OCI-M2 (cell line): ENCODE data around the gene CUL9.

ENCODE experiments used
- DNase-seq: peaks from one replicate; lab custom pipeline; 2025; ENCODE audit not compliant: unreplicated experiment; lab: John Stamatoyannopoulos, UW

Gene CUL9

DNA sequence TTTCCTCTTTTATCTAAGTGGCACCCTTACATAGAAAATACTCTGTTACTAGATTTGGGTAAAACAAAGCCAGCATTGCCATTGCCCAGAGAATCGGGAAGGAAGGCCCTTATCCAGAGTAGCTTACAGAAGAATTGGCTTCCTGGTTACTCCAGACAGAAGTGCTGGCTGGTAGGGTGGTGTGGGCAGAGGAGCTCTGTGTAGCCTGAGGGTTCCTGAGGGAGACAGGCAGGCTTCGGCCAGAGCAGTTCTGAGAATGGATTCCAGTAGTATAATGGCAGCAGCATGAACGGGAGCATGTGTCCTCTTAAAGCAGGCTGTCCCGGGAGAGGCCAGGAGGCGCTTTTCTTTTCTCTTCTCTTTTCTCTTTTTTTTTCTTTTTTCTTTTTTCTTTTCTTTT lies 11.9 kb downstream of the CUL9 start:
- DNase-seq: no peak

DNA sequence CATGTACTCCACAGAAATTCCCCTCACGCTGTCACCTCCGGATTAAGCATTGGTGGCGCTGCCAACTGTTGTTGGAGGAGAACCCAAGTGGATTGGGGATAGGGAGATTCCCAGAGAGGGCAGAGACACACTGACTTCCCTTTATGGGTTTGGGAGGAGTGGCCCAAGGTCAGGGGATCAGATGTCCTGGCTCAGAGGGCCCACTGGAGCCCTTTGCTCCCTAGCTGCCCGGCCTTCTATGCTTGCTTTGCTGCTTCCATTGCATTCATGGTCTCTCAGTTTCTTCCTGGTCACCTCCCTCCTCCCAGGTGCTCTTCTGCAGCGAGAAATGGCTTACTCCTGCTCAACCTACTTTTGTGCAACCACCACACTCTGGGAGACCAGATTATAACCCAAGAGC lies 14.3 kb downstream of the CUL9 start:
- DNase-seq: no peak

- no peak for DNase-seq
Observed at GRCh38 chr6:43199912-43200311, 17.9 kb downstream of the CUL9 start.

- no peak for DNase-seq
Observed at GRCh38 chr6:43200541-43200940, 18.5 kb downstream of the CUL9 start.

GRCh38 chr6:43202451-43202850 lies 20.5 kb downstream of the CUL9 start:
- no peak for DNase-seq

GRCh38 chr6:43203029-43203717 lies 21.2 kb downstream of the CUL9 start:
- no peak for DNase-seq

DNA sequence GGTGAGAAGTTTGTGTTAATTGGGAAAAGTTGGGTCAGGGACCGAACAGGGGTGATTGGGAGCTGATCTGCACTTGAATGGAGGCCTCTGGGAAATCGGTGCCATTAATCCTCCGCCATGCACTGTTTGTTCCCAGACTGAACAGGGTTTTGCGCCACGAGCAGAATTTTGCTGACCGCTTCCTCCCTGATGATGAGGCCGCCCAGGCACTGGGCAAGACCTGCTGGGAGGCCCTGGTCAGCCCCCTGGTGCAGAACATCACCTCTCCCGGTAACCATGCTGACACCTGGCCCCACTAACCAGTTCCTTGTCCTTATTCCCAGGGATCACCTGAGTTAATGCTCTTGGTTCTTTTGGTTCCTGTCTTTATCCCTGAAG lies 21.7 kb downstream of the CUL9 start:
- DNase-seq: no peak

GRCh38 chr6:43204271-43205105 lies 22.5 kb downstream of the CUL9 start:
- no peak for DNase-seq

DNA sequence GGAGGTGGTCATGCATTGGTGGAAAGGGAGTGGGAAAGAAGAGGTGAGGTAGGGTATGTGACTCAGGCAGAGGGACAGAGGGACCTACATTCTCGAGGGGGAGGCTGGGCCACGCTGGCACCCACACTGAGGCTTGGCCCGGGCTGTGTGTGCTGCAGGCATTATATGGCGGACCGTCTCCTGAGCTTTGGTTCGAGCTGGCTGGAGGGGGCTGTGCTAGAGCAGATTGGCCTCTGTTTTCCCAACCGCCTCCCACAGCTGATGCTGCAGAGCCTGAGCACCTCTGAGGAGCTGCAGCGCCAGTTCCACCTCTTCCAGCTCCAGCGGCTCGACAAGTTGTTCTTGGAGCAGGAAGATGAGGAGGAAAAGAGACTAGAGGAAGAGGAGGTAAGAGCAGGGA lies 23.9 kb downstream of the CUL9 start:
- no peak for DNase-seq

- DNase-seq: no peak
Observed at GRCh38 chr6:43207286-43207685, 25.3 kb downstream of the CUL9 start.

GRCh38 chr6:43211955-43212354 lies 30.0 kb downstream of the CUL9 start:
- DNase-seq: no peak

GRCh38 chr6:43213431-43213830 lies 31.4 kb downstream of the CUL9 start:
- DNase-seq: no peak

DNA sequence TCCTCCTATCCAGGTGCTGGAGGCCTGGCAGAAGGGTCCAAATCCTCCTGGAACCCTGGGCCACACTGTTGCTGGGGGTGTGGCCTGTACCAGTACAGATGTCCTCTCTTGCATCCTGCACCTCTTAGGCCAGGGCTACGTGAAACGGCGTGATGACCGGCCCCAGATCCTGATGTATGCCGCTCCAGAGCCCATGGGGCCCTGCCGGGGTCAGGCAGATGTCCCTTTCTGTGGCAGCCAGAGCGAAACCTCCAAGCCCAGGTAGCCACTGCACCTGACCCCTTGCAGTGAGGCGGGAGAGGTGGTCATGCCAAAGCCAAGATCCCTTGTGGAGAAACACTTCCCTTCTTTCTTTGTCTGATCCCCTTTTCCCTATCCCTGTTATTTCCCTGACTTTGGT lies 33.1 kb downstream of the CUL9 start:
- DNase-seq: no peak

DNA sequence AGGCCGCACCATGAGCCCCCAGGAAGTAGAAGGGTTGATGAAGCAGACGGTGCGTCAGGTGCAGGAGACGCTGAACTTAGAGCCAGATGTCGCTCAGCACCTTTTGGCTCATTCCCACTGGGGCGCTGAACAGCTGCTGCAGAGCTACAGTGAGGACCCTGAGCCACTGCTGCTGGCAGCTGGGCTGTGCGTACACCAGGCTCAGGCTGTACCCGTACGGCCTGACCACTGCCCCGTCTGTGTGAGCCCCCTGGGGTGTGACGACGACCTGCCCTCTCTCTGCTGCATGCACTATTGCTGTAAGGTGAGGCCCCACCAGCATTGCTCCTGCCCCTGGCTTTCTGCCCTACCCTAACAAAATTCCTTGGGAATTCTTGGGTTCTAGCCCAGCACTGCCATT lies 34.2 kb downstream of the CUL9 start:
- no peak for DNase-seq

GRCh38 chr6:43217351-43217750 lies 35.4 kb downstream of the CUL9 start:
- no peak for DNase-seq

DNA sequence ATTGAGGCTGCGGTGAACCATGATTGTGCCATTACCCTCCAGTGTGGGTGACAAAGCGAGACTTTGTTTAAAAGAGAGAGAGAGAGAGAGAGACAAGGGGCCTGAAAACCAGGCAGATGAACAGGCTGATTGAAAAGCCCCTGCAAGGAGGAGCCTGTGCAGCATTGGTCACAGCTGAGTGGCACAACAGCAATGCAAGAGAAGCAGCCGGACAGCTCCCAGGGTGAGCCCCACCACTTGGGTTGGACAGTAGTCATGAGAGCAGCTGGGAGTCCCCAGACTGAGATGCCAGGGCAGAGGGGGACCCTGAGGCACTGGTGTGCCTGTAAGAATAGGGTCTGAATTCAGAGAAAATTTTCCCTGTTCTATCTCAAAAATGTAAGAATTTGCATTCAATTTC lies 37.1 kb downstream of the CUL9 start:
- DNase-seq: no peak

GRCh38 chr6:43219814-43220213 lies 37.8 kb downstream of the CUL9 start:
- DNase-seq: no peak

DNA sequence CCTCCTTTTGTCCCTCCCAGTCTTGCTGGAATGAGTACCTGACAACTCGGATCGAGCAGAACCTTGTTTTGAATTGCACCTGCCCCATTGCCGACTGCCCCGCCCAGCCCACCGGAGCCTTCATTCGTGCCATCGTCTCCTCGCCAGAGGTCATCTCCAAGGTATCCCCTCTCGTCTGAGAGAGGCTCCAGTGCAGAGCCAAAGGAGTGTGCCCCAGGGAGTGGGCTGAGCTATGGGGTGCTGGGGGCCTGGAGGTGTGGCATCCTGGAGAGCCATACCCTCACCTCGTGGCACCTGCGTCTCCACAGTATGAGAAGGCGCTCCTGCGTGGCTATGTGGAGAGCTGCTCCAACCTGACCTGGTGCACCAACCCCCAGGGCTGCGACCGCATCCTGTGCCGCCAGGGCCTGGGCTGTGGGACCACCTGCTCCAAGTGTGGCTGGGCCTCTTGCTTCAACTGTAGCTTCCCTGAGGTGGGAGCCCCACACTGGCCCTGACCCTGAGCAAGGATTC lies 38.5 kb downstream of the CUL9 start:
- DNase-seq: no peak

DNA sequence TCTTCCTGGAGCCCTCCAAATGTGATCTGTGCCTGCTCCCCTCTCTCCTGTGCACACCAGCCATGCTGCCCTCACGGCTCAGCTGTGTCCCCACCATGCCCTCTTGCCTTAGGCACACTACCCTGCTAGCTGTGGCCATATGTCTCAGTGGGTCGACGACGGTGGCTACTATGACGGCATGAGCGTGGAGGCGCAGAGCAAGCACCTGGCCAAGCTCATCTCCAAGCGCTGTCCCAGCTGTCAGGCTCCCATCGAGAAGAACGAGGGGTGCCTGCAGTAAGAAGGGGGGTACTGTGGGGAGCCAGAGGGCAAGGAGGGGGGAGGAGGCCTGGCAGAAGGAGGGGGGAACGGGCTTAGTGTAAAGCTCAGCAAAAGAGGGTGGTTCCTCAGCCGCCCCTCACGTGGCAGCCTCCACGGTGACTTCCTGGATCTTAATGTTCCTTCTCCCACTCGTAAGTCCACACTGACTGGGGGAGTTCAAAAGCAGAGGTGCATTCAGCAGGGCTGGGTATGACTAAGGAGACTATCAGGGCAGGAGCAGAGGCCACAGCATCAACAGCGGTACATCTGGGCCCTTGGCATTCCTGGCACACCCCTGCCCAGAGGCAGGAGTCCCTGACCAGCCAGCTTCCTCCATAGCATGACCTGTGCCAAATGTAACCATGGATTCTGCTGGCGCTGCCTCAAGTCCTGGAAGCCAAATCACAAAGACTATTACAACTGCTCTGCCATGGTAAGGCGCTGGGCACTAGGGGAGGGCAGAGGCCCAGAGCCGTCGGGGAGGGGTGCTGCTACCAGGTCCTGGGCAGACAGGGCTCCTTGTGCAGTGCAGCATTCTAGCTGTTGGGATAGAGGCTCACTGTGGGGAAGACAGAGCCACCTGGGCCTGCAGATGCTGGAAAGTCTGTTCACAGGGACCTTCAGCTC lies 39.3 kb downstream of the CUL9 start:
- DNase-seq: no peak

DNA sequence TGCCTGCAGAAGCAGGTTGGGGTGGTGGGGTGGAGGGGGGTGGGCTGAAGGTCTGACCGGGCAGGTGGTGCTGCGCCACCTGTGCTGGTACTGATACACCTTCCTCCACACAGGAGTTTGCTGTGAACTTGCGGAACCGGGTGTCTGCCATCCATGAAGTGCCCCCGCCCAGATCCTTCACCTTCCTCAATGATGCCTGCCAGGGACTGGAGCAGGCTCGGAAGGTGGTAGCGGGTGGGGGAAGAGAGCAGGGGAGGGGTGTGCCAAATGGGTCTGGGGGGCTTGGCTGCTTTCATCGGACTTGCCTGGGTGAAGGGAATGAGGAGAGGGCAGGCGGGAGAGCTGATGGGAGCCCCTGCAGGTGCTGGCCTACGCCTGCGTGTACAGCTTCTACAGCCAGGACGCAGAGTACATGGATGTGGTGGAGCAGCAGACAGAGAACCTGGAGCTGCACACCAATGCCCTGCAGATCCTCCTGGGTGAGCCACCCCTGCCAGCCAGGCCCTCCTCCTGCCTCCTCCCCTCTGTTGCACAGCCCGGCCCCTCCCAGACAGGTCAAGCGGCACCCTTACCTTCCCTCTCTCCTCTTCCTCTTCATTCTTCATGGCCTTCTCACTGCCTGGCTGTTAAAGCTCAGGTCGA lies 40.5 kb downstream of the CUL9 start:
- no peak for DNase-seq

DNA sequence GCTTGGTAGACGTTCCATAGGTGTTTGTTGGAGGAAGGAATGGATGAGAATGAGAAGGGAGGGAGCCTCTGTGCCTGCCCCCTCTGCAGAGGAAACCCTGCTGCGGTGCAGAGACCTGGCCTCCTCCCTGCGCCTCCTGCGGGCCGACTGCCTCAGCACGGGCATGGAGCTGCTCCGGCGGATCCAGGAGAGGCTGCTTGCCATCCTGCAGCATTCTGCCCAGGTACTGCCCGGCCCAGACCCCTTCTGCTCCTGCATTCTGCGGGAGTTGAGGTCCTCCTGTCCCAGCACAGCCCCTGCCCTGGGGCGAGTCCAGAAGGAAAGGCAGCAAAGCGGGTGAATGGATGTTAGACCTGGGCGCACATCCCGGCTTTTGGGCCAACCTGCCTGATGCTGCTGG lies 41.2 kb downstream of the CUL9 start:
- no peak for DNase-seq
